Calu3 (cell line): ENCODE measurements around the gene PTH2. TPM values are rescaled to one million over a fixed set of nuclear protein-coding genes. Genes with fewer than 3 reads are reported as not detected.

Experiments
- BruUV-seq: library from RNA; stranded (reverse); fragments of 400-500 nt; replicated peaks from 2 replicates; lab custom pipeline; 2021; lab: Mats Ljungman, UMichigan
- CTCF ChIA-PET: fragments of 300-600 bp; sonication (Branson Sonifier 250); formaldehyde crosslinking; loops from one replicate; lab custom pipeline; 2022; ENCODE audit warnings: antibody characterized with exemption; lab: Charles Lee
- DNase-seq: peaks from one replicate; pipeline ENCODE4 v3.0.0; 2022
- H3K27ac Mint-ChIP-seq: one replicate; pipeline ENCODE4 v1.8.0; 2022; ENCODE audit warnings: mixed read lengths; ENCODE audit not compliant: unreplicated experiment
- H3K27me3 Mint-ChIP-seq: one replicate; pipeline ENCODE4 v1.8.0; 2022; ENCODE audit warnings: mixed read lengths; ENCODE audit not compliant: unreplicated experiment
- H3K36me3 Mint-ChIP-seq: one replicate; pipeline ENCODE4 v1.8.0; 2022; ENCODE audit warnings: mild to moderate bottlenecking, moderate library complexity, mixed read lengths; ENCODE audit not compliant: insufficient read depth, unreplicated experiment
- H3K4me1 Mint-ChIP-seq: one replicate; pipeline ENCODE4 v1.8.0; 2022; ENCODE audit warnings: mild to moderate bottlenecking, low read depth, mixed read lengths; ENCODE audit not compliant: unreplicated experiment
- H3K4me3 Mint-ChIP-seq: one replicate; pipeline ENCODE4 v1.8.0; 2022; ENCODE audit warnings: mild to moderate bottlenecking, low read depth, moderate library complexity, mixed read lengths; ENCODE audit not compliant: unreplicated experiment
- H3K9me3 Mint-ChIP-seq: one replicate; pipeline ENCODE4 v1.8.0; 2022; ENCODE audit warnings: low read depth, mixed read lengths; ENCODE audit not compliant: unreplicated experiment
- CTCF ChIP-seq: fragments of 200-600 bp; IDR thresholded peaks from one replicate; pipeline ENCODE4 v1.8.0; 2022; ENCODE audit warnings: antibody characterized with exemption; ENCODE audit not compliant: unreplicated experiment
- intact Hi-C: fragments of 100-400 bp; cut with micrococcal nuclease; formaldehyde crosslinking; loops from one replicate; pipeline ENCODE4 v1.10.0; 2022; ENCODE audit not compliant: unreplicated experiment
- total RNA-seq: library from RNA; stranded (reverse); gene quantifications from 2 replicates; pipeline ENCODE4 v1.2.3, GENCODE V29; 2022

PTH2 gene
- total RNA-seq, 1 experiment from 2014 or later, result not detected

- intact Hi-C loops, result no loop called here
- CTCF ChIA-PET, result interaction anchor here (0.6 kb wide), 1 partner anchor 16 kb away, joined by 3 read pairs; no protein-coding TSS in a partner anchor
- no peaks in the 10 kb centered on the region for H3K9me3 Mint-ChIP-seq
- peaks cover 57% of the 10 kb centered on the region for H3K27me3 Mint-ChIP-seq
- no peak for DNase-seq
- no TSS peak for BruUV-seq
- H3K4me3 Mint-ChIP-seq, result no peak overlapping the region
- TF ChIP-seq CTCF, result no peak
- no peaks in the 10 kb centered on the region for H3K4me1 Mint-ChIP-seq
- no peaks in the 10 kb centered on the region for H3K36me3 Mint-ChIP-seq
- no peak overlapping the region for H3K27ac Mint-ChIP-seq
Observed at GRCh38 chr19:49407079-49407478, 16.2 kb downstream of the PTH2 start.

GRCh38 chr19:49403404-49404187, 19.6 kb downstream of the PTH2 start:
- peaks cover 37% of the 10 kb centered on the region for H3K27me3 Mint-ChIP-seq
- TF ChIP-seq CTCF, result no peak
- no TSS peak for BruUV-seq
- no peak for DNase-seq
- no peaks in the 10 kb centered on the region for H3K36me3 Mint-ChIP-seq
- no peak overlapping the region for H3K27ac Mint-ChIP-seq
- H3K9me3 Mint-ChIP-seq, result no peaks in the 10 kb centered on the region
- intact Hi-C loops, result no loop called here
- CTCF ChIA-PET, result interaction anchor here (0.6 kb wide), 1 partner anchor 30 kb away, joined by 8 read pairs; no protein-coding TSS in a partner anchor
- H3K4me3 Mint-ChIP-seq, result no peak overlapping the region
- no peaks in the 10 kb centered on the region for H3K4me1 Mint-ChIP-seq

DNA sequence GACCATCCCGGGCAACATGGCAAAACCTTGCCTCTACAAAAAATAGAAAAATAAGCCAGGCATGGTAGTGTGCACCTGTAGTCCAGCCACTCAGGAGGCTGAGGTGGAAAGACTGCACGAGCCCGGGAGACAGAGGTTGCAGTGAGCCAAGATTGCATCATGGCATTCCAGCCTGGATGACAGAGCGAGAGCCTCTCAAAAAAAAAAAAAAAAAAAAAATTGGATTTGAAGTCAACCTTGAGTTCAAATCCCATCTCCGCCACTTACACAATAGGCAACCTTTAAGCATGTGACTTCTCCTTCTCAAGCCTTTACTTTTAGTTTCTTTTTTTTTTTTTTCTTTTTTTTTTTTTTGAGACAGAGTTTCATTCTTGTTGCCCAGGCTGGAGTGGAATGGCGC, 23.2 kb downstream of the PTH2 start:
- intact Hi-C loops, result no loop called here
- Mint-ChIP-seq H3K9me3 (no peaks in the 10 kb centered on the region), H3K36me3 (no peaks in the 10 kb centered on the region), H3K27ac (no peak overlapping the region), H3K27me3 (peaks cover 56% of the 10 kb centered on the region), H3K4me3 (no peak overlapping the region), H3K4me1 (no peaks in the 10 kb centered on the region)
- no TSS peak for BruUV-seq
- TF ChIP-seq CTCF, result no peak
- CTCF ChIA-PET, result interaction anchor here (0.7 kb wide), 1 partner anchor 53 kb away, joined by 3 read pairs; the partner anchor contains the start of gene ALDH16A1
- no peak for DNase-seq

DNA sequence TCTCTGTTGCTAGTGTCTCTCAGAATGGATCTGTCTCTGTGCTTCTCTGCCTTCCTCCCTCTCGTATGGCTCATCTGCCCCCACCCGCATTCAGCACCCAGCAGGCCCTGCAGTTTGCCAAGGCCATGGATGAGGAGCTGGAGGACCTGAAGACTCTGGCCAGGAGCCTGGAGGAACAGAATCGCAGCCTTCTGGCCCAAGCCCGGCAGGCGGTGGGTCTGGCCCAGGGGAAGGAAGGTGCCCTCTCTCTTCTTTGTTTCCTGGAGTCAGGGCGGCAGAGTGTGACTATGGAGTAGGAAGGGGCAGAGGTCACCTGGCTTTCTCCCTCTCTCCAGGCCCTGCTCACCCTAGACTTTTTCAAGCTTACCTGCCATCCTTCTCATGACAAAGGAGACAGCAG, 24.3 kb downstream of the PTH2 start:
- H3K27me3 Mint-ChIP-seq, result peaks cover 61% of the 10 kb centered on the region
- BruUV-seq, result no TSS peak
- TF ChIP-seq CTCF, result no peak
- no peaks in the 10 kb centered on the region for H3K4me1 Mint-ChIP-seq
- no peak overlapping the region for H3K27ac Mint-ChIP-seq
- H3K9me3 Mint-ChIP-seq, result no peaks in the 10 kb centered on the region
- no peak overlapping the region for H3K4me3 Mint-ChIP-seq
- CTCF ChIA-PET, result no interaction called here
- H3K36me3 Mint-ChIP-seq, result no peaks in the 10 kb centered on the region
- DNase-seq, result no peak
- intact Hi-C loops, result no loop called here
